ENCODE data around the gene LDB2. TPM values are rescaled to one million over a fixed set of nuclear protein-coding genes. Genes with fewer than 3 reads are reported as not detected.

Gene LDB2
- total RNA-seq, 1 donor from 2014 or later, result 137 TPM

- no peak for DNase-seq (ENCODE audit: low spot score in 2 of 2)
- no peaks in the 10 kb centered on the region for H3K4me1 ChIP-seq
- no peak overlapping the region for H3K4me3 ChIP-seq
- no peaks in the 10 kb centered on the region for H3K9me3 ChIP-seq
- H3K36me3 ChIP-seq, result no peaks in the 10 kb centered on the region
- no peak overlapping the region for H3K27ac ChIP-seq
- H3K27me3 ChIP-seq, result no peaks in the 10 kb centered on the region
- intact Hi-C loops (cut with DNase I), result no loop called here
- TF ChIP-seq CTCF (IDR thresholded peaks at IDR 0.05), result no peak
These were observed 61.0 kb downstream of the LDB2 start for GRCh38 chr4:16837475-16837874.

DNA sequence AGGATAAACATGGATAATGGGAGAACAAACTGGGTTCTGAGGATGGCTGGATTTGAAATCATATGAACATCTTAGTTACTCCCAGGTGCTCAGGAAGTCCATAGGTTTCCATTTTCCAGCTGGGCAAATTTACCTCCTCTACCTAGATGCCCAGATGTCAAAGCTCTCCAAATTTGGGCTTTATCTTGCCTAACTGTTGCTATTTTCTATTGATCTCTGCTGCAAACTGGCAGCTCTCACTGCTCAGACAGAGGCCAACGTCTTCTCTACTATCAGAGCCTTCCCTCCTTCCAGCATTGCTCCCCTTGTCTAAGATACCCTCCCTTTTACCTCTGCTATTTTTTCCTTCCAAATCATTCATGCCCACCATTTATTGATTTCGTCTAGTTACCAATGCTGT lies 62.1 kb downstream of the LDB2 start:
- no peaks in the 10 kb centered on the region for H3K36me3 ChIP-seq
- no peak for TF ChIP-seq CTCF (IDR thresholded peaks at IDR 0.05)
- no peaks in the 10 kb centered on the region for H3K9me3 ChIP-seq
- H3K27ac ChIP-seq, result no peak overlapping the region
- DNase-seq (ENCODE audit: low spot score in 2 of 2), result no peak
- intact Hi-C loops (cut with DNase I), result no loop called here
- no peaks in the 10 kb centered on the region for H3K4me1 ChIP-seq
- H3K27me3 ChIP-seq, result no peaks in the 10 kb centered on the region
- H3K4me3 ChIP-seq, result no peak overlapping the region

DNA sequence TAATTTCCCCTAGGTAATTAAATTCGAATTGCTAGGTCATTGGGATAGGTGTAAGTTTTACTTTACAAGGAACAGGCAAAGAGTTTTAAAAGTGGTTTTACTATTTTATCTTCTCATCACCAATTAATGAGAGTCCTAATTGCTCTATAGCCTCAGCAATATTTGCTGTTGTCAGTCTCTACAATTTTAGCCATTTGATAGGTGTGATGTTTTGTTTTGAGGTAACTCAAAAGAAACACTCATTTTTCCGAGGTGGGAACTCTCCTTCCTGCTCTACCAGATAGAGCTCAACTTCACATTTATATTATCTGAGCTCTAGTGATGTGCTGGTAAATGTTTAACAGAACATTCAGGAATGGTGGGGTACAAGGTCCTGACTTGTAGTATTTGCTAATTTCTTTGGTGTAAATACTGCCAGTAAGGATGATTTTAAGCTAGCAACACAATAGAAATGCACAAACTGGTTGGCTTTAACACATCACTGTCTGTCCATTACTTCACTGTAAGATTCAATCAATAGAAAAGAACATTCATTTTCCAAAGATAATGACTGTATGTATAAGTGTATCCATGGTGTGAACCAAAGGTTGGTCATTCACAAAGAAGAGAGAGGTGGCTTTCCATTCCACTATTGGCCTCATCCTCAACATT lies 62.7 kb downstream of the LDB2 start:
- H3K4me3 ChIP-seq, result no peak overlapping the region
- DNase-seq (ENCODE audit: low spot score in 2 of 2), result no peak
- H3K27me3 ChIP-seq, result no peaks in the 10 kb centered on the region
- H3K36me3 ChIP-seq, result no peaks in the 10 kb centered on the region
- no peaks in the 10 kb centered on the region for H3K4me1 ChIP-seq
- no peak for TF ChIP-seq CTCF (IDR thresholded peaks at IDR 0.05)
- H3K9me3 ChIP-seq, result no peaks in the 10 kb centered on the region
- no peak overlapping the region for H3K27ac ChIP-seq
- intact Hi-C loops (cut with DNase I), result no loop called here

GRCh38 chr4:16834814-16835213 lies 63.6 kb downstream of the LDB2 start:
- no peaks in the 10 kb centered on the region for H3K36me3 ChIP-seq
- intact Hi-C loops (cut with DNase I), result no loop called here
- no peaks in the 10 kb centered on the region for H3K27me3 ChIP-seq
- no peak overlapping the region for H3K27ac ChIP-seq
- no peak for TF ChIP-seq CTCF (IDR thresholded peaks at IDR 0.05)
- H3K9me3 ChIP-seq, result no peaks in the 10 kb centered on the region
- H3K4me3 ChIP-seq, result no peak overlapping the region
- no peaks in the 10 kb centered on the region for H3K4me1 ChIP-seq
- no peak for DNase-seq (ENCODE audit: low spot score in 2 of 2)

GRCh38 chr4:16833722-16834121 lies 64.7 kb downstream of the LDB2 start:
- no peak overlapping the region for H3K4me3 ChIP-seq
- no peak for TF ChIP-seq CTCF (IDR thresholded peaks at IDR 0.05)
- H3K27ac ChIP-seq, result no peak overlapping the region
- intact Hi-C loops (cut with DNase I), result no loop called here
- no peaks in the 10 kb centered on the region for H3K4me1 ChIP-seq
- H3K27me3 ChIP-seq, result no peaks in the 10 kb centered on the region
- H3K36me3 ChIP-seq, result no peaks in the 10 kb centered on the region
- H3K9me3 ChIP-seq, result no peaks in the 10 kb centered on the region
- DNase-seq (ENCODE audit: low spot score in 2 of 2), result no peak

- DNase-seq (ENCODE audit: low spot score in 2 of 2), result no peak
- no peak overlapping the region for H3K27ac ChIP-seq
- intact Hi-C loops (cut with DNase I), result no loop called here
- no peaks in the 10 kb centered on the region for H3K27me3 ChIP-seq
- TF ChIP-seq CTCF (IDR thresholded peaks at IDR 0.05), result no peak
- H3K4me3 ChIP-seq, result no peak overlapping the region
- H3K36me3 ChIP-seq, result no peaks in the 10 kb centered on the region
- no peaks in the 10 kb centered on the region for H3K9me3 ChIP-seq
- H3K4me1 ChIP-seq, result no peaks in the 10 kb centered on the region
These were observed 68.4 kb downstream of the LDB2 start for GRCh38 chr4:16830081-16830480.
